ENCODE data around the gene IKZF4. TPM values are rescaled to one million over a fixed set of nuclear protein-coding genes. Genes with fewer than 3 reads are reported as not detected.

Gene IKZF4
- total and polyA plus RNA-seq, 5 donors from 2014 or later = 5.8 to 22.3 (median 6.8) TPM

- Mint-ChIP-seq H3K4me1 (peaks cover 0 to 23% (median 10%) of the 10 kb centered on the region in 4 donors), H3K4me3 (peak overlapping the region in 2 of 4 donors; percentile 35 to 58), H3K9me3 (no peaks in the 10 kb centered on the region), H3K27ac (peak overlapping the region; percentile 44 to 63 (median 59)), H3K36me3 (peaks cover 13% of the 10 kb centered on the region), H3K27me3 (no peaks in the 10 kb centered on the region)
- ATAC-seq (ENCODE audit: low read depth in 2 of 2) (no peak), DNase-seq (no peak)
- H3K36me3 ChIP-seq (ENCODE audit: control insufficient read depth, insufficient read depth, low read length) = no peaks in the 10 kb centered on the region
- no peaks in the 10 kb centered on the region for H3K4me1 ChIP-seq (ENCODE audit: control insufficient read depth, insufficient read depth, low read length, poor library complexity, severe bottlenecking)
- H3K4me3 ChIP-seq (ENCODE audit: low read depth, low read length) = no peak overlapping the region
- no peak overlapping the region for H3K27ac ChIP-seq (ENCODE audit: insufficient read depth, low read length, poor library complexity, severe bottlenecking)
- H3K9me3 ChIP-seq (ENCODE audit: control insufficient read depth in 2 of 2, low read length in 2 of 2) = no peaks in the 10 kb centered on the region
- no peaks in the 10 kb centered on the region for H3K27me3 ChIP-seq (ENCODE audit: control insufficient read depth, insufficient read depth, low read length)
These were observed 6.6 kb upstream of the IKZF4 start for GRCh38 chr12:56014205-56014604.

GRCh38 chr12:56017181-56017580, 3.7 kb upstream of the IKZF4 start:
- H3K9me3 ChIP-seq (ENCODE audit: control insufficient read depth in 2 of 2, low read length in 2 of 2) = no peaks in the 10 kb centered on the region
- Mint-ChIP-seq H3K4me1 (peaks cover 0 to 43% (median 18%) of the 10 kb centered on the region in 4 donors), H3K36me3 (peaks cover 13% of the 10 kb centered on the region), H3K27ac (no peak overlapping the region), H3K9me3 (no peaks in the 10 kb centered on the region), H3K27me3 (no peaks in the 10 kb centered on the region), H3K4me3 (no peak overlapping the region)
- DNase-seq = no peak
- no peak overlapping the region for H3K27ac ChIP-seq (ENCODE audit: insufficient read depth, low read length, poor library complexity, severe bottlenecking)
- ATAC-seq (ENCODE audit: low read depth in 2 of 2) = no peak
- H3K36me3 ChIP-seq (ENCODE audit: control insufficient read depth, insufficient read depth, low read length) = no peaks in the 10 kb centered on the region
- H3K4me3 ChIP-seq (ENCODE audit: low read depth, low read length) = no peak overlapping the region
- H3K4me1 ChIP-seq (ENCODE audit: control insufficient read depth, insufficient read depth, low read length, poor library complexity, severe bottlenecking) = peaks cover 24% of the 10 kb centered on the region
- H3K27me3 ChIP-seq (ENCODE audit: control insufficient read depth, insufficient read depth, low read length) = no peaks in the 10 kb centered on the region

- H3K4me1 Mint-ChIP-seq = peaks cover 0 to 55% (median 24%) of the 10 kb centered on the region in 4 donors
- H3K9me3 Mint-ChIP-seq = no peaks in the 10 kb centered on the region
- Histone ChIP-seq H3K4me3 (ENCODE audit: low read depth, low read length) (no peak overlapping the region), H3K27me3 (ENCODE audit: control insufficient read depth, insufficient read depth, low read length) (no peaks in the 10 kb centered on the region), H3K27ac (ENCODE audit: insufficient read depth, low read length, poor library complexity, severe bottlenecking) (no peak overlapping the region), H3K4me1 (ENCODE audit: control insufficient read depth, insufficient read depth, low read length, poor library complexity, severe bottlenecking) (peaks cover 35% of the 10 kb centered on the region), H3K9me3 (ENCODE audit: control insufficient read depth in 2 of 2, low read length in 2 of 2) (no peaks in the 10 kb centered on the region), H3K36me3 (ENCODE audit: control insufficient read depth, insufficient read depth, low read length) (no peaks in the 10 kb centered on the region)
- peak overlapping the region in 2 of 3 donors; percentile 3 to 42 for H3K27ac Mint-ChIP-seq
- ATAC-seq (ENCODE audit: low read depth in 2 of 2) (no peak), DNase-seq (no peak)
- peaks cover 12% of the 10 kb centered on the region for H3K36me3 Mint-ChIP-seq
- H3K4me3 Mint-ChIP-seq = peak overlapping the region in 2 of 4 donors; percentile 76 to 93
- H3K27me3 Mint-ChIP-seq = no peaks in the 10 kb centered on the region
These were observed 2.5 kb upstream of the IKZF4 start for GRCh38 chr12:56018356-56018755.

GRCh38 chr12:56021889-56022497, 1.1 kb downstream of the IKZF4 start:
- peaks cover 7% of the 10 kb centered on the region for H3K36me3 ChIP-seq (ENCODE audit: control insufficient read depth, insufficient read depth, low read length)
- H3K36me3 Mint-ChIP-seq = peaks cover 18% of the 10 kb centered on the region
- peaks cover 15 to 77% (median 37%) of the 10 kb centered on the region in 4 donors for H3K4me1 Mint-ChIP-seq
- peaks cover 64% of the 10 kb centered on the region for H3K4me1 ChIP-seq (ENCODE audit: control insufficient read depth, insufficient read depth, low read length, poor library complexity, severe bottlenecking)
- H3K27ac ChIP-seq (ENCODE audit: insufficient read depth, low read length, poor library complexity, severe bottlenecking) = peak overlapping the region; percentile 79
- no peaks in the 10 kb centered on the region for H3K9me3 ChIP-seq (ENCODE audit: control insufficient read depth in 2 of 2, low read length in 2 of 2)
- peak overlapping the region; percentile 92 for H3K4me3 ChIP-seq (ENCODE audit: low read depth, low read length)
- DNase-seq = no peak
- peak overlapping the region; percentile 93 to 97 (median 96) for H3K4me3 Mint-ChIP-seq
- peak overlapping the region; percentile 97 to 99 (median 97) for H3K27ac Mint-ChIP-seq
- no peak for ATAC-seq (ENCODE audit: low read depth in 2 of 2)
- H3K9me3 Mint-ChIP-seq = no peaks in the 10 kb centered on the region
- no peaks in the 10 kb centered on the region for H3K27me3 Mint-ChIP-seq
- H3K27me3 ChIP-seq (ENCODE audit: control insufficient read depth, insufficient read depth, low read length) = no peaks in the 10 kb centered on the region

GRCh38 chr12:56028511-56029165, 7.8 kb downstream of the IKZF4 start:
- Mint-ChIP-seq H3K4me1 (peaks cover 29 to 94% (median 59%) of the 10 kb centered on the region in 4 donors), H3K9me3 (no peaks in the 10 kb centered on the region), H3K27ac (peak overlapping the region; percentile 85 to 93 (median 91)), H3K27me3 (no peaks in the 10 kb centered on the region), H3K4me3 (peak overlapping the region; percentile 29 to 93 (median 59)), H3K36me3 (peaks cover 52% of the 10 kb centered on the region)
- Histone ChIP-seq H3K27ac (ENCODE audit: insufficient read depth, low read length, poor library complexity, severe bottlenecking) (peak overlapping the region; percentile 53), H3K27me3 (ENCODE audit: control insufficient read depth, insufficient read depth, low read length) (no peaks in the 10 kb centered on the region), H3K4me1 (ENCODE audit: control insufficient read depth, insufficient read depth, low read length, poor library complexity, severe bottlenecking) (peaks cover 80% of the 10 kb centered on the region), H3K36me3 (ENCODE audit: control insufficient read depth, insufficient read depth, low read length) (peaks cover 34% of the 10 kb centered on the region), H3K4me3 (ENCODE audit: low read depth, low read length) (peak overlapping the region; percentile 38), H3K9me3 (ENCODE audit: control insufficient read depth in 2 of 2, low read length in 2 of 2) (no peaks in the 10 kb centered on the region)
- no peak for ATAC-seq (ENCODE audit: low read depth in 2 of 2)
- DNase-seq = peak in 1 of 3 donors; percentile 73

- H3K36me3 ChIP-seq (ENCODE audit: control insufficient read depth, insufficient read depth, low read length) = peaks cover 34% of the 10 kb centered on the region
- Mint-ChIP-seq H3K36me3 (peaks cover 55% of the 10 kb centered on the region), H3K9me3 (no peaks in the 10 kb centered on the region), H3K27ac (peak overlapping the region in 2 of 3 donors; percentile 91 to 93), H3K4me3 (peak overlapping the region in 3 of 4 donors; percentile 47 to 93 (median 56)), H3K27me3 (no peaks in the 10 kb centered on the region), H3K4me1 (peaks cover 26 to 95% (median 58%) of the 10 kb centered on the region in 4 donors)
- H3K4me3 ChIP-seq (ENCODE audit: low read depth, low read length) = peak overlapping the region; percentile 38
- no peaks in the 10 kb centered on the region for H3K27me3 ChIP-seq (ENCODE audit: control insufficient read depth, insufficient read depth, low read length)
- H3K9me3 ChIP-seq (ENCODE audit: control insufficient read depth in 2 of 2, low read length in 2 of 2) = no peaks in the 10 kb centered on the region
- peaks cover 78% of the 10 kb centered on the region for H3K4me1 ChIP-seq (ENCODE audit: control insufficient read depth, insufficient read depth, low read length, poor library complexity, severe bottlenecking)
- H3K27ac ChIP-seq (ENCODE audit: insufficient read depth, low read length, poor library complexity, severe bottlenecking) = peak overlapping the region; percentile 53
- DNase-seq = no peak
- ATAC-seq (ENCODE audit: low read depth in 2 of 2) = no peak
These were observed 8.3 kb downstream of the IKZF4 start for GRCh38 chr12:56029166-56029519.

GRCh38 chr12:56029666-56030293, 8.9 kb downstream of the IKZF4 start:
- Mint-ChIP-seq H3K9me3 (no peaks in the 10 kb centered on the region), H3K27me3 (no peaks in the 10 kb centered on the region), H3K4me1 (peaks cover 25 to 95% (median 60%) of the 10 kb centered on the region in 4 donors), H3K27ac (peak overlapping the region; percentile 91 to 94 (median 93)), H3K36me3 (peaks cover 59% of the 10 kb centered on the region), H3K4me3 (peak overlapping the region; percentile 8 to 93 (median 28))
- Histone ChIP-seq H3K9me3 (ENCODE audit: control insufficient read depth in 2 of 2, low read length in 2 of 2) (no peaks in the 10 kb centered on the region), H3K27ac (ENCODE audit: insufficient read depth, low read length, poor library complexity, severe bottlenecking) (peak overlapping the region; percentile 53), H3K4me1 (ENCODE audit: control insufficient read depth, insufficient read depth, low read length, poor library complexity, severe bottlenecking) (peaks cover 78% of the 10 kb centered on the region), H3K4me3 (ENCODE audit: low read depth, low read length) (no peak overlapping the region), H3K27me3 (ENCODE audit: control insufficient read depth, insufficient read depth, low read length) (no peaks in the 10 kb centered on the region), H3K36me3 (ENCODE audit: control insufficient read depth, insufficient read depth, low read length) (peaks cover 33% of the 10 kb centered on the region)
- DNase-seq (peak in 2 of 3 donors; percentile 19 to 72), ATAC-seq (ENCODE audit: low read depth in 2 of 2) (no peak)

Measured in CD4-positive, CD25-positive, alpha-beta regulatory T cell (primary cell).